Panc1 (cell line): ENCODE measurements around the gene UGT1A10. TPM values are rescaled to one million over a fixed set of nuclear protein-coding genes. Genes with fewer than 3 reads are reported as not detected.
A peak's percentile ranks its signal among the peaks of the same experiment; 100 is the strongest.

ENCODE experiments used
- ATAC-seq: fragments of 200-7000 bp; cut with Tn5 transposase; 2 replicates; pipeline ENCODE4 v1.9.1; 2020; ENCODE audit warnings: mild to moderate bottlenecking, moderate library complexity
- BruUV-seq: library from RNA; stranded (reverse); fragments of 400-500 nt; replicated peaks from 2 replicates; lab custom pipeline; 2021; lab: Mats Ljungman, UMichigan
- CTCF ChIA-PET: fragments of 300-600 bp; sonication (Branson Sonifier 250); formaldehyde crosslinking; loops from one replicate; lab custom pipeline; 2022; ENCODE audit warnings: antibody characterized with exemption; lab: Charles Lee
- POLR2A ChIA-PET: fragments of 300-600 bp; sonication (Branson Sonifier 250); formaldehyde crosslinking; loops from one replicate; lab custom pipeline; 2022; ENCODE audit warnings: antibody characterized with exemption; lab: Charles Lee
- DNase-seq: peaks from one replicate; pipeline ENCODE4 v3.0.0-alpha.2; 2010; ENCODE audit warnings: low read depth, low spot score
- H3K27ac ChIP-seq: 2 replicates; pipeline ENCODE4 v1.5.1; 2011; ENCODE audit warnings: mild to moderate bottlenecking, low read length, inconsistent platforms
- H3K27me3 ChIP-seq: fragments of 200-500 bp; sonication (Bioruptor generic); 2 replicates; pipeline ENCODE4 v1.6.0; 2014; ENCODE audit warnings: low read length, inconsistent platforms; ENCODE audit not compliant: control insufficient read depth, insufficient read depth
- H3K36me3 ChIP-seq: fragments of 200-500 bp; sonication (Bioruptor generic); 2 replicates; pipeline ENCODE4 v1.5.1; 2014; ENCODE audit warnings: inconsistent platforms, mild to moderate bottlenecking, low read length, moderate library complexity; ENCODE audit not compliant: control insufficient read depth, insufficient read depth
- H3K4me1 ChIP-seq: 2 replicates; pipeline ENCODE4 v1.5.1; 2011; ENCODE audit warnings: inconsistent platforms, mild to moderate bottlenecking, low read length, moderate library complexity; ENCODE audit not compliant: control insufficient read depth, insufficient read depth
- H3K4me3 ChIP-seq, 2 experiments: 2 replicates each; pipeline ENCODE4 v1.5.1; 2011 to 2012; ENCODE audit warnings: low read depth in 2 of 2, low read length in 2 of 2, mild to moderate bottlenecking in 2 of 2, inconsistent platforms in 1 of 2, moderate library complexity in 1 of 2
- H3K9me3 ChIP-seq: fragments of 200-500 bp; sonication (Bioruptor generic); 2 replicates; pipeline ENCODE4 v1.5.1; 2014; ENCODE audit warnings: low read depth, mild to moderate bottlenecking, inconsistent platforms, low read length, moderate library complexity; ENCODE audit not compliant: control insufficient read depth, insufficient read depth
- CTCF ChIP-seq: fragments of 450-650 bp; IDR thresholded peaks from 2 replicates; pipeline ENCODE4 v1.5.1; 2017; ENCODE audit warnings: mild to moderate bottlenecking
- REST ChIP-seq, 2 experiments: IDR thresholded peaks; 2 replicates each; pipeline ENCODE4 v1.6.1; 2011 to 2012; ENCODE audit warnings: low read depth in 2 of 2, control low read depth in 1 of 2, low read length in 1 of 2, mild to moderate bottlenecking in 1 of 2, moderate library complexity in 1 of 2; ENCODE audit not compliant: insufficient read depth in 1 of 2
- SIN3A ChIP-seq: IDR thresholded peaks from 2 replicates; pipeline ENCODE4 v1.6.1; 2012; ENCODE audit warnings: low read depth, mild to moderate bottlenecking, low read length, moderate library complexity, borderline replicate concordance; ENCODE audit not compliant: insufficient read depth
- TCF7L2 ChIP-seq: IDR thresholded peaks from 2 replicates; pipeline ENCODE4 v1.6.1; 2011; ENCODE audit warnings: mild to moderate bottlenecking, low read depth, low read length, inconsistent platforms
- in situ Hi-C: cut with HindIII; loops from 2 replicates; pipeline ENCODE4 v1.10.0; 2016; ENCODE audit warnings: low sequenced_read_pairs, low pct_unique_long_range_greater_than_20kb
- intact Hi-C: fragments of 100-400 bp; cut with micrococcal nuclease; formaldehyde crosslinking; loops from one replicate; pipeline ENCODE4 v1.10.0; 2022; ENCODE audit not compliant: unreplicated experiment
- total RNA-seq: library from RNA; stranded (reverse); gene quantifications from one replicate; pipeline ENCODE4 v1.2.1, GENCODE V29; 2021; ENCODE audit not compliant: unreplicated experiment

Gene UGT1A10
- total RNA-seq, 1 experiment from 2014 or later: not detected

- TF ChIP-seq CTCF: no peak
- TF ChIP-seq REST (IDR thresholded peaks at IDR 0.05; ENCODE audit: insufficient read depth in 1 of 2, low read depth in 2 of 2, low read length in 1 of 2): no peak
- no peak for TF ChIP-seq TCF7L2
- TF ChIP-seq SIN3A: no peak
- no peaks in the 10 kb centered on the region for H3K9me3 ChIP-seq
- intact Hi-C loops (no loop called here), in situ Hi-C loops (no loop called here)
- no peak overlapping the region for H3K27ac ChIP-seq
- no peaks in the 10 kb centered on the region for H3K4me1 ChIP-seq
- BruUV-seq: no TSS peak
- POLR2A ChIA-PET: no interaction called here
- CTCF ChIA-PET: no interaction called here
- H3K36me3 ChIP-seq: no peaks in the 10 kb centered on the region
- DNase-seq: no peak
- H3K4me3 ChIP-seq: no peak overlapping the region
- no peak for ATAC-seq
- no peaks in the 10 kb centered on the region for H3K27me3 ChIP-seq
Measured at GRCh38 chr2:233818639-233819621, 182.7 kb downstream of the UGT1A10 start.

GRCh38 chr2:233819884-233820773 lies 183.9 kb downstream of the UGT1A10 start:
- Histone ChIP-seq H3K36me3 (no peaks in the 10 kb centered on the region), H3K9me3 (no peaks in the 10 kb centered on the region), H3K4me3 (no peak overlapping the region), H3K27ac (no peak overlapping the region), H3K4me1 (no peaks in the 10 kb centered on the region), H3K27me3 (no peaks in the 10 kb centered on the region)
- ATAC-seq: peak; percentile 32; the same call in 1 of the 2 replicates
- no TSS peak for BruUV-seq
- TF ChIP-seq TCF7L2: no peak
- TF ChIP-seq REST (IDR thresholded peaks at IDR 0.05; ENCODE audit: insufficient read depth in 1 of 2, low read depth in 2 of 2, low read length in 1 of 2): no peak
- no peak for TF ChIP-seq CTCF
- ChIA-PET CTCF (no interaction called here), POLR2A (no interaction called here)
- intact Hi-C loops: no loop called here
- DNase-seq: no peak
- in situ Hi-C loops: no loop called here
